CD4-positive, alpha-beta T cell treated with Interleukin-4 for 4 hours (primary cell): Measurements from ENCODE around the gene FGFR4.

Source experiments
- DNase-seq: peaks from one replicate; pipeline ENCODE4 v3.0.0-alpha.2; 2020

Gene FGFR4

DNA sequence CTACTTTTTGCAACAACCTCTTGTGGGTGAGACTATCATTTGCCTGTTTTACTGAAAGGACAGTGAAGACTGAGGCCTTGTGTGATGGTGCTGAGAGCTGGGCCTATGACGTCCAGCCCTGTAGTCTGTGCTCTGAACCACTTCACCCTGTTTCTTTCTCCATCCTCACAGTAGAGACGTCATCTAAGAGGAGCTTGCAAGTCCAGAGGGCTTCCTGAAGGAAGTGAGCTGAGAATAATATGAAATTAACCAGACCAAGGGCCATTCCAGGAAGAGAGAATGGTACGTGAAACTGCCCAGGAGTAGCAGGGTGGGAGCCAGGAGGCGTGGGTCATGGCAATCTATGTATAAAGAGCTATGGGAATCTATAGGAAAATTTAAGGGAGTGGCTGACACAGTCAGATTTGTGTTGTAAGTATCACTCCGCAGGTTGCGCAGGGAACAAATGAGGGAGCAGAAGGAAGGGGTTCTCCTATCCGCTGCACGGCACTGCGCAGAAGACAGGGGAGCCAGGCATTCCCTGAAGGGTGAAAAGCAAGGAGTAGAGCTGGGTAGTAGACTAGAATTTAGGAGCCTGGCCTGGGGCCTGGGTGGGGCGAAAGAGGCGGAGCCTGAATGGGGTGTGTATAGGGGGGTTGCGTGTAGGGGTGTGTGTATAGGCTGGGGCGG is 596 bp upstream of the FGFR4 start:
- DNase-seq = no peak

DNA sequence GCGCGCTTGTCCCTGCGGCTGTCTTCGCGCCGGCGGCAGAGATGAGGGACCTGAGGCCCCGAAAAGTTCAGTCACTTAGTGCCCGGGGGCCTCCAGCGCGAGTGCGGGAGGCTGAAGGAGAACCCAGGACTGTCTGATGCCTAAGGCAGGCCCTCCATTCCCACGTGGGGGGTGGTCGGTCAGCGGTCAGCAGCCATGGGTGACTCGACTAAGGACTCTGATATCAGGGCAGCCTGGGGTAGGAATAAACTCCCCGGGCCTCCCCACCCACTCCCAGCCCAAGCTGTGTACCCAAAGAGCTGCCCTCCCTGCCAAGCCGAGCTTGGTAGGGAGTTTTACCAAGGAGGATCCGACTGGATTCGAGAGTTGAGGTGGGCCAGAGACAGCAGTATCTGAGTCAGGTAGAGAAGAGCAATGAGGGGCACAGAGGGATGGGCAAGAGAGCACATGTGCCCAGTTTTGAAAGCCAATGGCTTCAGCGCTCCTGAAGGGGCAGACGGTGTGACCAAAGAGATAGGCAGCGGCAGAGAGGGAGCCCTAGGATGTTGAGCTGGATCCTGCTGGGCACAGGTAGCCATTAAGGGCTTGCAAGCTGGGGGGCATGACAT is 787 bp downstream of the FGFR4 start:
- no peak for DNase-seq

DNA sequence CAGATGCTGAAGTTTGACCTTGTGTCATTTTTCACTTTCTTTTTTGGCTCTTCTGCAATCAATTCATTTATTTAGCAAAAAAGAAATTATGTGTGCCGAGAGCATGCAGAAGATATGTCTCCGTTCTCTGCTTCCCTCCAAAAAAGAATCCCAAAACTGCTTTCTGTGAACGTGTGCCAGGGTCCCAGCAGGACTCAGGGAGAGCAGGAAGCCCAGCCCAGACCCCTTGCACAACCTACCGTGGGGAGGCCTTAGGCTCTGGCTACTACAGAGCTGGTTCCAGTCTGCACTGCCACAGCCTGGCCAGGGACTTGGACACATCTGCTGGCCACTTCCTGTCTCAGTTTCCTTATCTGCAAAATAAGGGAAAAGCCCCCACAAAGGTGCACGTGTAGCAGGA is 2.4 kb downstream of the FGFR4 start:
- DNase-seq = no peak

DNA sequence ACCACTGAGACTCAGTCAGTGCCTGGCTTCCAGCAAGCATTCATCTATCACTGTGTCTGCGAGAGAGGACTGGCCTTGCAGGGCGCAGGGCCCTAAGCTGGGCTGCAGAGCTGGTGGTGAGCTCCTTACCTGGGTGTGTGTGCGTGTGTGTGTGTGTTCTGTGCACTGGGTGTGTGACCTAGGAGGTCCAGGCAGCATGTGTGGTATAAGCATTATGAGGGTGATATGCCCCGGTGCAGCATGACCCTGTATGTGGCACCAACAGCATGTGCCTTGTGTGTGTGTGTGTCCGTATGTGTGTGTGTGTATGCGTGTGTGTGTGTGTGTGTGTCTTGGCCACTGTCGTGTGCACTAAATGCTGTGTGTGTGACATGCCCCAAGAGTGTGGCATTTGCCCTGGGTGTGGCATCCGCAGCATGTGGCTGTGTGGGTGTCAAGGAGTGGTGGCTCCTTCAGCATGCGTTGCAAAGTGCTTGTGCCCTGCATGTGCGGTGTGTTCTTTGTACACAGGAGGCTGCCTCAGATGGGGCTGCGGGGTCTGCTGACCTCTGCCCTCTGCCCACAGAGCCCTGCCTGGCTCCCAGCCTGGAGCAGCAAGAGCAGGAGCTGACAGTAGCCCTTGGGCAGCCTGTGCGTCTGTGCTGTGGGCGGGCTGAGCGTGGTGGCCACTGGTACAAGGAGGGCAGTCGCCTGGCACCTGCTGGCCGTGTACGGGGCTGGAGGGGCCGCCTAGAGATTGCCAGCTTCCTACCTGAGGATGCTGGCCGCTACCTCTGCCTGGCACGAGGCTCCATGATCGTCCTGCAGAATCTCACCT is 3.3 kb downstream of the FGFR4 start:
- no peak for DNase-seq

DNA sequence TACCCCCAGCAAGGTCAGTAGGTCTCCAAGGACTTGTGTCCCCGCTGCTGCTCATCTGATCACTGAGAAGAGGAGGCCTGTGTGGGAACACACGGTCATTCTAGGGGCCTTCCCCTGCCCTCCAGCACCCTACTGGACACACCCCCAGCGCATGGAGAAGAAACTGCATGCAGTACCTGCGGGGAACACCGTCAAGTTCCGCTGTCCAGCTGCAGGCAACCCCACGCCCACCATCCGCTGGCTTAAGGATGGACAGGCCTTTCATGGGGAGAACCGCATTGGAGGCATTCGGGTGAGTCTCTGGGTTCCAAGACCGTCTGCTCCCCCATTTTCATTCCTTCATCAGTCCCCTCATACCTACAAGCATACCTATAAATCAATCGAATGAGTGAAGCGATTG is 4.1 kb downstream of the FGFR4 start:
- DNase-seq = no peak

DNA sequence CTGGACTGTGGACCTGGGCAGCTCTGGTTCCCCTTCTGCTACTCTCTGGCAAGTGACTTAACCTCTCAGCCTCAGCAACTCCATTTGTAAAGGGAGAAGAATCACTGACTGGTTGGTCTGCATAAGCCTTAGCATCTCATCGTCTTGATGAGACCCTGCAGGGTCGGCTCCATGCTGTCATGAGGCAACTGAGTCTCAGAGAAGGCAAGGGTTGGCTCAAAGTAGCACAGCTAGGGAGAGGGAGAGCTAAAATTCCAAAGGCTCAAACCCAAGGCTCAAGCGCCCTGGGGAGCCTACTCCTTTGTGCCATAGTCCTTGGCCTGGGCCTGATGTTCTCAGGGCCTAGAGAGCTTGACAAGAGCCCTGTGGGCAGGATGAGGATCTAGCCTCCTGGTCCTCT is 4.5 kb downstream of the FGFR4 start:
- no peak for DNase-seq

DNA sequence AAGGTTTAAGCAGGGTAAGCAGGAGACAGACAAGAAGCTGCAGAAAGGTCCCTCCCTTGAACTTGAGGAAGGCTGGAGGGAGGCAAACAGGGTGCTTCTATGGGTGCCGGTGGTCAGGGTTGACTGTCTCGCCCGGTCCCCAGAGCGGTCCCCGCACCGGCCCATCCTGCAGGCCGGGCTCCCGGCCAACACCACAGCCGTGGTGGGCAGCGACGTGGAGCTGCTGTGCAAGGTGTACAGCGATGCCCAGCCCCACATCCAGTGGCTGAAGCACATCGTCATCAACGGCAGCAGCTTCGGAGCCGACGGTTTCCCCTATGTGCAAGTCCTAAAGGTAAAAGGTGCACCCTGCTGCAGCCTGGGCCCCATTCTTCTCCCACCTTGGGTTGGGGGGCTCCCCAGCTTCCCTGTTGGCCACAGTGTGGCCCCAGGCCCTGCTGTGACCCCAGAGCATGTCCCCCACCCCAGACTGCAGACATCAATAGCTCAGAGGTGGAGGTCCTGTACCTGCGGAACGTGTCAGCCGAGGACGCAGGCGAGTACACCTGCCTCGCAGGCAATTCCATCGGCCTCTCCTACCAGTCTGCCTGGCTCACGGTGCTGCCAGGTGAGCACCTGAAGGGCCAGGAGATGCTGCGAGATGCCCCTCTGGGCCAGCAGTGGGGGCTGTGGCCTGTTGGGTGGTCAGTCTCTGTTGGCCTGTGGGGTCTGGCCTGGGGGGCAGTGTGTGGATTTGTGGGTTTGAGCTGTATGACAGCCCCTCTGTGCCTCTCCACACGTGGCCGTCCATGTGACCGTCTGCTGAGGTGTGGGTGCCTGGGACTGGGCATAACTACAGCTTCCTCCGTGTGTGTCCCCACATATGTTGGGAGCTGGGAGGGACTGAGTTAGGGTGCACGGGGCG is 5.7 kb downstream of the FGFR4 start:
- DNase-seq = no peak

DNA sequence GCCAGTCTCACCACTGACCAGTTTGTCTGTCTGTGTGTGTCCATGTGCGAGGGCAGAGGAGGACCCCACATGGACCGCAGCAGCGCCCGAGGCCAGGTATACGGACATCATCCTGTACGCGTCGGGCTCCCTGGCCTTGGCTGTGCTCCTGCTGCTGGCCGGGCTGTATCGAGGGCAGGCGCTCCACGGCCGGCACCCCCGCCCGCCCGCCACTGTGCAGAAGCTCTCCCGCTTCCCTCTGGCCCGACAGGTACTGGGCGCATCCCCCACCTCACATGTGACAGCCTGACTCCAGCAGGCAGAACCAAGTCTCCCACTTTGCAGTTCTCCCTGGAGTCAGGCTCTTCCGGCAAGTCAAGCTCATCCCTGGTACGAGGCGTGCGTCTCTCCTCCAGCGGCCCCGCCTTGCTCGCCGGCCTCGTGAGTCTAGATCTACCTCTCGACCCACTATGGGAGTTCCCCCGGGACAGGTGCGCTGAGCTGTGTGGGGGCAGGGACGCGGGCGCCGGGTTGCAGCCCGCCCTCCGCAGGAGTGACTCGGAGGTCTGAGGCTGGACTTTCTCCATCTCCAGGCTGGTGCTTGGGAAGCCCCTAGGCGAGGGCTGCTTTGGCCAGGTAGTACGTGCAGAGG is 6.5 kb downstream of the FGFR4 start:
- DNase-seq = no peak

DNA sequence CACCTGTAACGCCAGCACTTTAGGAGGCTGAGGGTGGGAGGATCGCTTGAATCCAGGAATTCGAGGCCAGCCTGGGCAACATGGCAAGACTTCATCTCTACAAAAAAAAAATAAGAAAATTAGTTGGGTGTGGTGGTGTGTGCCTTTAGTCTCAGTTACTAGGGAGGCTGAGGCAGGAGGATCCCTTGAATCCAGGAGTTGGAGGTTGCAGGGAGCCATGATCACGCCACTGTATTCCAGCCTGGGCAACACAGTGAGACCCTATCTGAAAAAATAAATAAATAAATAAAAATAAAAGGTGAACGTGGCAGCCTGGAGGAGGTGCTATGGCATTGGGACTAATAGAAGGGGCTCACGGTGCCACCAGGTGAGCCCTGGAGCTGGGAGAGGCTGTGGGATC is 7.1 kb downstream of the FGFR4 start:
- DNase-seq = no peak

DNA sequence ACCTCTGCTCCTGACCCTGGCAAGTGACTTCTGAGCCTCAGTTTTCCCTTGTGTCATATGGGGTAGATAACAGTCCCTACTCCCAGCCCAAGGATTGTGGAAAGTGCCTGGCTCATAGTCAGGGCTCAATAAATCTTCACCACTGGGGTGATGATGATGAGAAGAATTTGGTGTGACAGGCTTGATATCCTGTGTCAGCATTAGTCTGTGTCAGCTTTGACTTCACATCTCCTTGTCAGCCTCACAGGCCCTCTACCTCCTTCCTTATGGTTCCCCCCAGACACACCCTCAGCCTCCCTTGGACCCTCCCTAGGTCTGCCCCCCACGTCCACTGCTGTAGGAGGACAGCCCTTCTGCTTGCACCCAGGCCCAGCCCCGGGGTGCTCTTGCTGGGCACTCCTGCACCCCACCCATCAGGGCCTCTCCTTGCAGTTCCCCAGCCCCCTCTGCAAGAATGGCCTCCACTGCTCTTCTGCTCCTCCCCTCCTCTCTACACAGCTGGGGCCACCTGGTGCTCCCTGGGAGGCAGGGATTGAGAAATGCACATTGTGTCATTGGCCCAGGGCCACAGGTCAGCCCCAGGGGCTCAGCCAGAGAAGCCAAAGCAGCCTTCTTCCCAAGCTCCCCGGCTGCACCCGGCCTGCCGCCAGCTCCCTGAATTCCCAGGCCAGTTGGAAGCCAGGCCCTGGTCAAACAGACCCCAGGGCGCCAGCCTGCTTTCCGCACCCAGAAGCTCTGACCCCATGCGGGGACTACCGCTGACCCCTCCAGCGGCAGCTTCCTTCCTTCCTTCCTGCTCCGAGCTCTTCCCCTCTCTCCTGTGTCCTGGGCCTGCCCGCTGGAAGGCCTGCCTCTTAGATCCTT is 7.7 kb downstream of the FGFR4 start:
- DNase-seq = no peak

DNA sequence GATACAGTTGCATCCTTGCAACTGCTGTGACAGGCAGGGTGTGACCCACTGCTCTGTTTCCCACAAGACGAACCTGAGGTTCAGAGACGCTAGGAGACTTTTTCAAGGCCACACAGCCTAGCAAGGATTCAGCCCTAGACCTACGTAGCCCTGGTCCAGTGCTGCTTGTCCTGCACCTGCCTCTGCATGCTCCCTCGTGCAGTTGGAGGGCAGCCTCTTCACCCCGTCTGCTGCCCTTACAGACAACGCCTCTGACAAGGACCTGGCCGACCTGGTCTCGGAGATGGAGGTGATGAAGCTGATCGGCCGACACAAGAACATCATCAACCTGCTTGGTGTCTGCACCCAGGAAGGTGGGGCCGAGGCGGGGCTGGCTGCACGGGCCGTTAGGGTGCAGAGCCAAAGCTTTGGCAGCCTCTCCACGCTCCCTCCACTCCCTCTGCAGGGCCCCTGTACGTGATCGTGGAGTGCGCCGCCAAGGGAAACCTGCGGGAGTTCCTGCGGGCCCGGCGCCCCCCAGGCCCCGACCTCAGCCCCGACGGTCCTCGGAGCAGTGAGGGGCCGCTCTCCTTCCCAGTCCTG is 8.5 kb downstream of the FGFR4 start:
- DNase-seq = no peak

DNA sequence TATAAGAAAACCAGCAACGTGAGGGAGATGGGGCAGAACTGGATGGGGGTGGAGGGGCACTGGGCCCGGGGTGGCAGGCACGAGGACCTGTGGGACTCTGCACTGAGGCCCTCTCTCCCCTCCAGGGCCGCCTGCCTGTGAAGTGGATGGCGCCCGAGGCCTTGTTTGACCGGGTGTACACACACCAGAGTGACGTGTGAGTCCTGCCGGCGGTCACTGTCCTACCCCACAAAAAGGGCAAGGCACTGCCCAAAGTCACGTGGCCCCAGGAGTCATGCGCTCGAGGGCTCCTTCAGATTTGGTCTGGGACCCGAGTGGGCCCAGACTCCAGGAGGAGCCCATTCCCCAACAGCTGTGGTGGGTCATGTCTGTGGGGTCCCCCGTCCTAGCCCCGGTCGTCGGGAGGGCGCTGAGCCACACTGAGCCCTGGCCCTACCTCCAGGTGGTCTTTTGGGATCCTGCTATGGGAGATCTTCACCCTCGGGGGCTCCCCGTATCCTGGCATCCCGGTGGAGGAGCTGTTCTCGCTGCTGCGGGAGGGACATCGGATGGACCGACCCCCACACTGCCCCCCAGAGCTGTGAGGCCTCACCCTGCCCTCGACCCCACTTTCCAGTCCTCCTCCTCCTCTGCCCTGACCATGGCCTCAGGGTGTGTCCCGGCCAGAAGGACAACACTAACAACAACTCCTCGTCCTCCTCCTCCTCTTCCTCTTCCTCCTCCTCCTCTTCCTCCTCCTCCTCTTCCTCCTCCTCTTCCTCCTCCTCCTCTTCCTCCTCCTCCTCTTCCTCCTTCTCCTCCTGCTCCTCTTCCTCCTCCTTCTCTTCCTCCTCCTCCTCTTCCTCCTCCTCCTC is 9.7 kb downstream of the FGFR4 start:
- DNase-seq = no peak

DNA sequence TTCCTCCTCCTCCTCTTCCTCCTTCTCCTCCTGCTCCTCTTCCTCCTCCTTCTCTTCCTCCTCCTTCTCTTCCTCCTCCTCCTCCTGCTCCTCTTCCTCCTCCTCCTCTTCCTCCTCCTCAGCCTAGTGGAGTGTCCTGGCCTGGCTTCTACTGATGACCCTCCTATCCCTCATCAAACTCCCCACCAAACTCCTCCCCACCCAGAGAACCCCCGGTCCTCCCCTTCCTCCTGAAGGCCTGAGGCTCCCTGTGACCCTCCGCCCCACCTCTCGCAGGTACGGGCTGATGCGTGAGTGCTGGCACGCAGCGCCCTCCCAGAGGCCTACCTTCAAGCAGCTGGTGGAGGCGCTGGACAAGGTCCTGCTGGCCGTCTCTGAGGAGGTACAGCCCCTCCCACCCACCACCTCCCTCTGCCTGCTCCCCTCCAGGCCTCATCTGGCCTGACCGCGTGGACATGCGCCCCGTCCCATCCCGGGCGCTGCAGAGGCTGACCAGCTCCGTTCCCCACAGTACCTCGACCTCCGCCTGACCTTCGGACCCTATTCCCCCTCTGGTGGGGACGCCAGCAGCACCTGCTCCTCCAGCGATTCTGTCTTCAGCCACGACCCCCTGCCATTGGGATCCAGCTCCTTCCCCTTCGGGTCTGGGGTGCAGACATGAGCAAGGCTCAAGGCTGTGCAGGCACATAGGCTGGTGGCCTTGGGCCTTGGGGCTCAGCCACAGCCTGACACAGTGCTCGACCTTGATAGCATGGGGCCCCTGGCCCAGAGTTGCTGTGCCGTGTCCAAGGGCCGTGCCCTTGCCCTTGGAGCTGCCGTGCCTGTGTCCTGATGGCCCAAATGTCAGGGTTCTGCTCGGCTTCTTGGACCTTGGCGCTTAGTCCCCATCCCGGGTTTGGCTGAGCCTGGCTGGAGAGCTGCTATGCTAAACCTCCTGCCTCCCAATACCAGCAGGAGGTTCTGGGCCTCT is 10.6 kb downstream of the FGFR4 start:
- DNase-seq = no peak

DNA sequence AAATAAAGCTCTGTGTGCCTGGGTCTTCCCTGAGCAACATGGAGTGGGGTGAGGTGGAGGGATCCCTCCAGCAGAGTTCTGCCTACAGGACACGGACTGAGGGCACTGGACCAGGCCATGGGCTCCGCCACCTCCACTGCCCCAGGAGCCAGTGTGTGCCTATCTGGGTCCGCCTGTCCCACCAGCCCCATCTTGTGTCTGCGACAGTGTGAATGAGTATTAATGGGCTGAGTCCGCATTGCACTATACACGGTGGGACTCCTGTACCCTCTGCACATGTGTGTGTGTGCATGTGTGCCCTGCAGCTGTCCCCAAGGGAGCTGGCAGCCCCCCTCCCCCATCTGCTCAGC is 11.4 kb downstream of the FGFR4 start:
- DNase-seq = no peak

DNA sequence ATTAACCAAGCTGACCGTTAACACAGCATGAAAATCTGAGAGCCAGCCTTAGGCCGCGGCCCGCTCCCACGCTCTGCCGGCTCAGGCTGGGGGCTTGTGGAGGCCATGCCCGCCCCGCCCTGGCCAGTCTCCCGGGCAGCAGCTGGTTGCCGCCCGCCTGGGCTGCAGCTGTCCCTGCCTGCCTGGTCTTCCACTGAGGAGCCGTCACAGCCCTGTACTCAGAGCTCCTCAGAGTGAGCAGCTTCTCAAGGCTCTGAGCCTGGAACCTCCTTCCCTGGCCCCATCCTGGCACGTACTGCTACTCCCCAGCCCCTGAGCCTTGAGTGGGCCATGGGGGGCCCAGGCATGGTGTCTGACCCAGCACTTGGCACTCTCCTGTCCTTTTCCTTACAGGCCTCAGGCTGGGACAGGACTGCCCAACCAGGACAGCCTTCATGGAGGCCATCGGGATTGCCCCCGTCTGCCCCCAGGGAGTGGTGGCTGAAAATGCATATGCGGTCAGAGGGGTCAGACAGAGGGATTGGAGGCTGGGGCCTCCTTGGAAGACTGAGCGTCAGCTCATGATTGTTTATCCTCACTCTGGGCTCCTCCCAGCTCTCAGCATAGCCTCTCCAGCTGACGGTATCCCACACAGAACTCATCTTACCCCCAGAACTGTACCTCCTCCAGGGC is 11.9 kb downstream of the FGFR4 start:
- DNase-seq = no peak

DNA sequence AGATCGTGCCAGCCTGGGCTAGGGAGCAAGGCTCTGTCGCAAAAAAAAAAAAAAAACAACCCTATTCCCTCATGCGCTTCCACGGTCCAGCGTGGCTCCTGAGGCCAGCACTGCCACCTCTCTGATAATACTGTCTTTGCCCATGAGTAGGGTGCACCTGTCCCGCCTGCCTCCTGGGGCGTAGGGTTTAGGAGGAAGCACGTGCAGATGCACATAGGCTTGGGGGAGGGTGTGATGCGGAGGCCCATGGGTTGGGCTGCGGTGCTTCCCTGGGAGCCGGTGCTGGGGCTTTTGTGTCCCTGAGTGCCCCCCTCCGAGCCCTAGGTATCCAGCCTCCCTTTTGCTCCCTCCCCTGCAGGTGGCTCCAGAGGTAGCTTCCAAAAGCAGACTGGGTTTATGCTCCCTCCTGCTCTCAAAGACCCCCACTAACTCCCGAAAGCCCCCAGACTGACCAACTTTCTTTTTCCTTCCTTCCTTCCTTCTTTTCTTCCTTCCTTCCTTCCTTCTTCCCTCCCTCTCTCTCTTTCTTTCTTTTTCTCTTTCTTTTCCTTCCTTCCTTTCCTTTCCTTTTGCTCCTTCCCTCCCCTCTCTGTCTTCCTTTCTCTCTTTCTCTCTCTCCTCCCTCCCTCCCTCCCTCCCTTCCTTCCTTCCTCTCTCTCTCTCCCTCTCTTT is 12.8 kb downstream of the FGFR4 start:
- DNase-seq = no peak

DNA sequence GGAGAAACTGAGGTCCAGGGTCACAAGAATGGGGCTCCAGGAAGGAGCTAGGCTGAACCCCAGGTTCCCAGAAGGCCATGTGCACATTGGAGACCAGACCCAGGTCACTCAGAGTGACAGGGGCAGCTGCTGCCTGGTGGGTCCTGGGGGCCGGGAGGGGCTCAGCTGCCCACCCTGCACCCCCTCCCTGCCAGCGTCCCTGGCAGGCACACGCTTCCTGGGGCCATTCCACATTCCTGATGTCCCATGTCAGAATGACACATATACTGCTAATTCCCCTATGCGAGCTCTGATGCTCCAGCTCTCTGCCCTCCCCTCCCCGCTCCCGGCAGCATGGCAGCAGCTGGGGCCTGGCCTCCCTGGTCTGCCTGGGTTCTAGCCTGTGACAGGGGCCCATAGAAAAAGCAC is 14.0 kb downstream of the FGFR4 start:
- no peak for DNase-seq
